Activated T-cell treated with anti-CD3 and anti-CD28 coated beads, Interleukin-2, amount 50 U/mL, for 4 hours (primary cell): Measurements from ENCODE around the gene BTRC. TPM values are rescaled to one million over a fixed set of nuclear protein-coding genes. Genes with fewer than 3 reads are reported as not detected.
A peak's percentile ranks its signal among the peaks of the same experiment; 100 is the strongest.
"Not testable (repeated sequence)": the region's sequence is repeated elsewhere in the genome, so short reads cannot be mapped to it uniquely, and the experiment has no call there.

Experiments
- ATAC-seq, 2 donors: fragments of 200-7000 bp; cut with Tn5 transposase; one replicate each; pipeline ENCODE4 v1.10.0; 2021
- DNase-seq: peaks from one replicate; pipeline ENCODE4 v3.0.0-alpha.2; 2020
- H3K27me3 Mint-ChIP-seq: one replicate; pipeline ENCODE4 v1.8.0; 2021; ENCODE audit warnings: low read depth, mixed read lengths
- H3K36me3 Mint-ChIP-seq: one replicate; pipeline ENCODE4 v1.8.0; 2022; ENCODE audit warnings: mixed read lengths; ENCODE audit not compliant: insufficient read depth
- H3K4me1 Mint-ChIP-seq: one replicate; pipeline ENCODE4 v1.8.0; 2021; ENCODE audit warnings: low read depth, mixed read lengths
- H3K4me3 Mint-ChIP-seq: one replicate; pipeline ENCODE4 v1.8.0; 2021; ENCODE audit warnings: mild to moderate bottlenecking, moderate library complexity, mixed read lengths
- H3K9me3 Mint-ChIP-seq: one replicate; pipeline ENCODE4 v1.8.0; 2021; ENCODE audit warnings: mixed read lengths
- total RNA-seq, 3 donors: library from RNA; stranded (reverse); gene quantifications; one replicate each; pipeline ENCODE4 v1.2.1, GENCODE V29; 2021

BTRC gene
- total RNA-seq, 3 donors from 2014 or later, result 14.2 to 19.5 (median 14.8) TPM

DNA sequence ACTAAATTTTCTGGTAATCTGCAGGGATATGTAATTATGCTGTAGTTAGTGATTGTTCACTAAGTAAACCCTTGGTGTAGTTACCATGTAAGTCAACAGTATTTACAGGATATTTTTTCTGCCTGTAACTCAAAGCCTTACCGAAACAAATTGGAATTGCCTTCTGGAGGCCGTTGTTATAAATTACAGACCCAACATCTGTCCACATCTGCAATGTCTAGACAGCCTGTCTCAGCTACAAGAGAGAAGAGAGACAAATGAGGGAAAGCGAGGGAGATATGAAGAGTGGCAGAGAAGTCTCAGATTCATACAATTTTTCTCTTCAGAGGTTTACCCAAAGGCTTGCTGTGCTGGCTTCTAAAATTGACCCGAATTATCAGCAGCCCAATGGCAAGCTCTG, 23.7 kb upstream of the BTRC start:
- Mint-ChIP-seq H3K4me1 (no peaks in the 10 kb centered on the region), H3K36me3 (no peaks in the 10 kb centered on the region), H3K9me3 (no peaks in the 10 kb centered on the region), H3K4me3 (no peak overlapping the region), H3K27me3 (peaks cover 6% of the 10 kb centered on the region)
- ATAC-seq (no peak), DNase-seq (no peak)

DNA sequence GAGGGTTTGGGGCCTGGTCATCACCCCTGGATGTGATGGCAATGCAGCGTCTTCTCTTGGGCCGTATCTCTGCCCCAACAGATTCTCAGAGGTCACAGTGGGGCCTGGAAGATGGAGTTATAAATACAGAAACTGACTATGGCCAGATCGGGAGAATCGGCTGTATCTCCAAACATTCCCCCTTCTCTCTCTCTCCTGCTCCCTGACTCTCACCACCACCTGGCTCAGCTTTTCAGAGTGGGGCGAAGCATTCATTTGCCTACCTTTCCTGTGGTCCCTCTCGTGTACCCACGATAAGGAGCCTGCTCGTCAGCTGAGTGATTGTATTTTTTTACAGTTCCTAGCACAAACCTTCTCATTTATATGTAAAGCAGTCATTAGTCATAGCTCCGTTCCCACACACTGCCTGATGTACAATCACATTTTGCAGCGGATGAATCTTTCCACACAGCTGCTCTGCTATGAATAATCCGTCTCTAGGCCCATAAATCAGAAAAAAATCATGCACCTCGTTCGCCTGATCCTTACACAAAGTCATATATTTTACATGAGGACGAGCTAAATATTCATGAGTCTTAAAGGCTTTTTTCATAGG, 23.2 kb upstream of the BTRC start:
- Mint-ChIP-seq H3K27me3 (peaks cover 5% of the 10 kb centered on the region), H3K4me1 (no peaks in the 10 kb centered on the region), H3K36me3 (no peaks in the 10 kb centered on the region), H3K4me3 (no peak overlapping the region), H3K9me3 (no peaks in the 10 kb centered on the region)
- DNase-seq (no peak), ATAC-seq (no peak)

DNA sequence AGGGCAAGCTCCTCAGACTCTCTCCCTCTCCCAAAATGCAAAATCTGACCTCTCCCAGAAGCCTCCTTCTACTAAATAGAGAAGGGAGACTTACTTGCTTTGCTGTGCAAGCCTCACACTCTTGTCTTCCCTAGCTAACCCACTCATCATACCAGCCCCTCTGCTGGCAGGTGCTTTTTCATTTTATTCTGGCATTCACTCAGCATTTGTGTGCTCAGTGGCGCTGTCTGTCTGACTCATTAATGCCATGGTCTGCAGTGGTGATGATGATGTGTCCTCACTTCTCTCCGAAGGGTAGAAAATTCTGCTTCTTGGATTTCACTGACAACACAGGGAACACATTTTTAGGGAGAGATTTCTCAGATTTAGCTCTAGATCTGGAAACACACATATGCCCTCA, 22.0 kb upstream of the BTRC start:
- peaks cover 3% of the 10 kb centered on the region for H3K27me3 Mint-ChIP-seq
- no peaks in the 10 kb centered on the region for H3K4me1 Mint-ChIP-seq
- H3K4me3 Mint-ChIP-seq, result no peak overlapping the region
- no peak for DNase-seq
- ATAC-seq, result no peak
- no peaks in the 10 kb centered on the region for H3K9me3 Mint-ChIP-seq
- H3K36me3 Mint-ChIP-seq, result no peaks in the 10 kb centered on the region

DNA sequence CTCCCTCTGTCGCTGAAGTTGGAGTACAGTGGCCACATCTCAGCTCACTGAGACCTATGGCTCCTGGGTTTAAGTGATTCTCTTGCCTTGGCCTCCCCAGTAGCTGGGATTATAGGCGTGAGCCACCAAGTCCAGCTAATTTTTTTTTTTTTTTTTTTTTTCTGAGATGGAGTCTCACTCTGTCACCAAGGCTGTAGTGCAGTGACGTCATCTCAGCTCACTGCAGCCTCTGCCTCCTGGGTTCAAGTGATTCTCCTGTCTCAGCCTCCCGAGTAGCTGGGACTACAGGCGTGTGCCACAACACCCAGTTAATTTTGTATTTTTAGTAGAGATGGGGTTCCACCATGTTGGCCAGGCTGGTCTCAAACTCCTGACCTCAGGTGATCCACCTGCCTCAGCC, 19.7 kb upstream of the BTRC start:
- not testable (repeated sequence) for H3K4me1 Mint-ChIP-seq, H3K36me3 Mint-ChIP-seq, DNase-seq, H3K27me3 Mint-ChIP-seq, ATAC-seq, H3K4me3 Mint-ChIP-seq, H3K9me3 Mint-ChIP-seq

DNA sequence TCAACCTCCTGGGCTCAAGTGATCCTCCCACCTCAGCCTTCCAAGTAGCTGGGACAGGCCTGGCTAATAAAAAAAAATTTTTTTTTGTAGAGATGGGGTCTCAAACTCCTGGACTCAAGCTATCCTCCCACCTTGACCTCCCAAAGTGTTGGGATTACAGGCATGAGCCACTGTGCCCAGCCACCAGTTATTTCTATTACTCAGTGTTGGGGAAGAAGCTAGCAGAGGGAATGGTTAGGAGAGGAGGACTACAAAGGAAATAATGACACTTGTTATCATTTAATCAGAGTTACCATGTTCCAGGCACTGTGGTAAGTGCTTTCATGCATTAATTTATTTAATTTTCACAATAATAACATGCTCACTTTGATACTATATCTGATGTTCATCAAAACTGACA, 17.6 kb upstream of the BTRC start:
- H3K9me3 Mint-ChIP-seq, result no peaks in the 10 kb centered on the region
- no peak overlapping the region for H3K4me3 Mint-ChIP-seq

DNA sequence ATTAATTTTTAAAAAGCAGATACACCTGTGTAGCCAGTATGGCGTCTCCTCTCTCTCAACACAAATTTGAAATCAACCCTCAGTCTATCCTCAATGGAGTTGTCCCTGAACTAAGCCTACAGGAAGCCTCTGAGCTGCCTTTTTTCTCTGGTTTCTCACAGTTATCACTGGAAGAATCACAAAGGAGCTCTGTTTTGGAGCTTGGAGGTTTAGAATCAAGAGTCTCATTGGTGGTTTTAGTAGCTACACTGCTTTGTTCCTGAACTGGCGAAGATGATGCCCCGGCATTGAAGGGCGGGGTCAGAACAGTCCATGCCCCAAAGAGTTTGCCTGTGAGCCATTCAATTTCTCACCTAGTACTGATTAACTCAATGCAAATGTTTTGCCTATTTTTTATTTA, 16.1 kb upstream of the BTRC start:
- no peak overlapping the region for H3K4me3 Mint-ChIP-seq
- no peaks in the 10 kb centered on the region for H3K9me3 Mint-ChIP-seq
- ATAC-seq, result no peak
- no peaks in the 10 kb centered on the region for H3K36me3 Mint-ChIP-seq
- DNase-seq, result no peak
- H3K4me1 Mint-ChIP-seq, result no peaks in the 10 kb centered on the region
- H3K27me3 Mint-ChIP-seq, result no peaks in the 10 kb centered on the region

More for the DNA sequence above, 17.6 kb upstream of the BTRC start:
- ATAC-seq (no peak), DNase-seq (no peak)
- Mint-ChIP-seq H3K27me3 (no peaks in the 10 kb centered on the region), H3K4me1 (no peaks in the 10 kb centered on the region), H3K36me3 (no peaks in the 10 kb centered on the region)

DNA sequence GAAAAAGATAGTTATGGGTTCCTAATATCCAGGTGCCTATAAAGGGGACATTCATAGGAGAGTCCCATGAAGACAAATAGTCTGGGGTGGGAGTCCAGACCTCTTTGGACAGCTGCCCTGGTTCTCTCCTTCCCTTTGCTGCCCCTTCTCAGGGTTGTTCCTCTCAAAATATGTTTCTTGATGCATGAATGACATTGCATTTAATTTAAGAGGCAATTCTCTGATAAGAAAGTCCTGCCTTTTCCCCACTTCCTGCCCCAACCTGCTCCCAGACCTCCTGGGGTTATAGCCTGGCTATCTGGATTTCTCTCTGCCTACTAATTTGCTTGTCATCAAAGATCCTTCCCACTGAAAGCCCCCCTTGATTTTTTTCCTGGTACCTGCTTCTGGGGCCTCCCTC, 12.5 kb upstream of the BTRC start:
- Mint-ChIP-seq H3K4me3 (no peak overlapping the region), H3K27me3 (peaks cover 2% of the 10 kb centered on the region), H3K4me1 (no peaks in the 10 kb centered on the region), H3K36me3 (no peaks in the 10 kb centered on the region), H3K9me3 (no peaks in the 10 kb centered on the region)
- no peak for DNase-seq
- no peak for ATAC-seq

DNA sequence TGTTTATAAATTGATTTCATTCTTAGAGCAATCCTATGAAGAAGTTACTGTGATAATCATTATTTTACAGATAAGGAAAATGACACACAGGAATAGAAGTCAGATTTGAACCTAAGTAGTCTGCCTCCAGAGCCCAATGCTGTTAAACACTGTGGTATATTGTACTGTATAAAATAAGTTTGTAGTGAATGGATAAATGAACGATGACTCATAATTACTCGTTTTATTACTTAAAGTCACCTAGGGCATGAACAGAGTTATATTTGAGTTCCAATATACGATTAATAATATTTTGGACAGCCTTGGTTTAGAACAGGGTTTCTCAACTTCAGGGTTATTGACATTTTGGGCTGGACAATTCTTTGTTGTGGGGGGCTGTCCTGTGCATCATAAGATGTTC, 7.8 kb upstream of the BTRC start:
- peaks cover 14% of the 10 kb centered on the region for H3K27me3 Mint-ChIP-seq
- no peaks in the 10 kb centered on the region for H3K36me3 Mint-ChIP-seq
- no peaks in the 10 kb centered on the region for H3K4me1 Mint-ChIP-seq
- ATAC-seq (no peak), DNase-seq (no peak)
- no peaks in the 10 kb centered on the region for H3K9me3 Mint-ChIP-seq
- no peak overlapping the region for H3K4me3 Mint-ChIP-seq

DNA sequence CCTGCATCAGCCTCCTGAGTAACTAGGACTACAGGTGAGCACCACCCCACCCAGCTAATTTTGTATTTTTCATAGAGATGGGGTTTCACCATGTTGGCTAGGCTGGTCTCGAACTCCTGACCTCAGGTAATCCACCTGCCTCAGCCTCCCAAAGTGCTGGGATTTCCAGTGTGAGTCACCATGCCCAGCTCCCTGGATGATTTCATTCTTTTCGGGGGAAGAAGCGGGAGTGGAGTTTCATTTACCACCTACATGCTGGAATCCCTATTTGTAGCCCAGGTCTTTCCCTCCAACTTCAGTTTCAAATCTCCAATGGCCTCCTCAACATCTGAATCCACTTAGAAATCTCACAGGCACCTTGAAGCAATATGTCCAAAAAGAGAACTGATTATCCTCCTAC, 2.9 kb upstream of the BTRC start:
- H3K9me3 Mint-ChIP-seq, result no peaks in the 10 kb centered on the region
- ATAC-seq (no peak), DNase-seq (no peak)
- H3K27me3 Mint-ChIP-seq, result peaks cover 12% of the 10 kb centered on the region
- H3K4me3 Mint-ChIP-seq, result no peak overlapping the region
- H3K4me1 Mint-ChIP-seq, result peaks cover 16% of the 10 kb centered on the region
- H3K36me3 Mint-ChIP-seq, result no peaks in the 10 kb centered on the region

DNA sequence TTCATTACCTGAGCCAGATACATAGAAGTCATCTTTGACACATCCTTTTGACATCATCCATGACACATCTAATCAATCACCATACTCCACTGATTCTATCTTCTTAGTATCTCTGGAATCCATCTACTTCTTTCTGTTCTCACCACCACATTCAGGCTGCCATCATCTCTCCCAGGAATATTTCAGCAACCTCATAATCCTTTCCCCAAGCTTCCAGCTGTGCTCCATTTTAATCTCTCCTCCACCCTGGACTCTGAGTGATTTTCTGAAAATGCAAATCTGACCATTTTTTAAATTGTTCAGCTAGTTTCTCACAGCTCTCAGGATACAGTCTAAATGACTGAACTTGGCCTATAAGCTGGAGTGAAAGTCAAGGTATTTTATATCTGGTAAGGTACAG, 2.5 kb upstream of the BTRC start:
- Mint-ChIP-seq H3K27me3 (peaks cover 12% of the 10 kb centered on the region), H3K9me3 (no peaks in the 10 kb centered on the region), H3K4me3 (no peak overlapping the region), H3K4me1 (peaks cover 20% of the 10 kb centered on the region), H3K36me3 (peaks cover 3% of the 10 kb centered on the region)
- ATAC-seq, result no peak
- no peak for DNase-seq

DNA sequence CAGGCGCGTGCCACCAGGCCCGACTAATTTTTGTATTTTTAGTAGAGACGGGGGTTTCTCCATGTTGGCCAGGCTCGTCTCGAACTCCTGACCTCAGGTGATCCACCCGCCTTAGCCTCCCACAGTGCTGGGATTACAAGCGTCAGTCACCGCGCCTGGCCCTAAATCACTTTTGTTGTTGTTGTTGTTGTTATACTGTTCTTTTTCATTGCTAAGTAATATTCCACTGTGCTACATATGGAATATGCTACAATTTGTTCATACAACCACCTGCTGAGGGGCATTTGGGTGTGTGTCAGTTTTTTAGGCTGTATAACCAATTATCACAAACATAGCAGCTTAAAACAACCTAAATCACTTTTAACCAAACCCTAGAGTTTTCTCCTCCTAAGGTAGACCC, 1.1 kb upstream of the BTRC start:
- ATAC-seq, H3K36me3 Mint-ChIP-seq, DNase-seq, H3K9me3 Mint-ChIP-seq, H3K4me3 Mint-ChIP-seq: not testable (repeated sequence)
- Mint-ChIP-seq H3K4me1 (peaks cover 22% of the 10 kb centered on the region), H3K27me3 (peaks cover 12% of the 10 kb centered on the region)

DNA sequence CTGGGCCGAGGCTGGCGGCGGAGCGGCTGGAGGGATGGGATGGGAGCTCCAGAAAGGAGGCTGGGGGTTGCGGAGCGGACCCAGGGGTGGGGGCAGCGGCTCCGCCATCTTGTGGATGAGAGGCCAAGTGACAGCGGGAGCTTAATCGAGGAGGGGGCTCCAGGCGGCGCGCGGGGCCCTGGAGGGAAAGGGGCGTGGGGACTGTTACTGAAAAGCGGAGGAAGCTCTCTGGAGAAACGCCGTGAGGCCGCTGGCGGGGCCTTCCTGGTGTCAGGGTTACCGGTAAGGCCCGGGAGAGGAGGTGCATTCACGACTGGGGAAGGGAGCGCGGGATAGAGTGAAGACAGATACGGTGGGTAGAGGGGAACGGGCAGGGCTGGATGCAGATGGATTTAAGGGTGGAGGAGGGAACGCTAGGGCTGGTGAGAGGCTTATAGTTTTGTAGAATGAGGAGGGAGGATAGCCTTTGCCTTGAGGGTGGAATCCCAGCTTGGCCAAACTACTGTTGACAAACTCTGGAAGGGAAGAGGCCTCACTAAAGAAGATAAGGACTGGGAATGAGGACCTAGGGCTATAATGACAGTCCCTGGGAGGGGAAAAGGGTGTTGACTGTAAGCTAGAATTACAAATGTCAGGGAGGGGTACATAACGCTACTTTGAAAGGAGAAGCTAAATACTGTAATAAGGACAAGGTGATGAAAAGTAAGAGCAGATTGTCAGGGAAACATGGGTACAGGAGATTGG, 535 bp downstream of the BTRC start:
- H3K27me3 Mint-ChIP-seq, result peaks cover 6% of the 10 kb centered on the region
- peaks cover 25% of the 10 kb centered on the region for H3K4me1 Mint-ChIP-seq
- H3K4me3 Mint-ChIP-seq, result peak overlapping the region; percentile 92
- ATAC-seq, result peak; percentile 17 to 19
- DNase-seq, result peak; percentile 20
- H3K9me3 Mint-ChIP-seq, result no peaks in the 10 kb centered on the region
- peaks cover 4% of the 10 kb centered on the region for H3K36me3 Mint-ChIP-seq

DNA sequence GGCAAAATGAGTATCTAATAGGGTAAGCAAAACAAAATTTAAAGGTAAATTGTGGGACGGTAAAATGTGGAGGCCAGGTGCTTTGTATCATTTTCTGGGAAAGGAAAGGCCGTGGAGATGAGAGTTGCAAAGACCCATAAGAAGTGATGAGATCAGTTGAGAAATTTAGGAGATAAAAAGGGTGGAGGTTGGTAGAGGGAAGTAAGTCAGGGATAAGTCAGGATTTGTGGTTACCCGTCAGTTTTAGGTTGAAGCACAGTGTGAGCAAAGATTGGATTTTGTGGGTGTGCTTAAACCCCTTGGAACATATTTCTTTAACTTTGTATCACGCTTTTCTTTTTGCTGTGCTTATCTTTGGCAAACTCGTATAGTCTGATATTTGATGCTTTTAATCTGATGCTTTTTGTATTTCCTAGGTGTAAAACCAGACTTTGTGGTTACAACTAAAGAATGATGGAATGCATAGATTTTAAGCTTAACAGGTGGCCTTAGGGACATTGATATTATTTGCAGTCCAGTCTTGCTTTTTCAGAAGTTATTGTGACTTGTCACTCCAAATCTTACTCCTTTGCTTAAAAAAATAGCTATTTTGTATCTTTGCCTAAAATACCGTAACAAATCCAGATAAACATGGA, 1.2 kb downstream of the BTRC start:
- ATAC-seq, result no peak
- Mint-ChIP-seq H3K4me3 (peak overlapping the region; percentile 92), H3K4me1 (peaks cover 25% of the 10 kb centered on the region), H3K27me3 (peaks cover 5% of the 10 kb centered on the region), H3K36me3 (peaks cover 4% of the 10 kb centered on the region), H3K9me3 (no peaks in the 10 kb centered on the region)
- no peak for DNase-seq

DNA sequence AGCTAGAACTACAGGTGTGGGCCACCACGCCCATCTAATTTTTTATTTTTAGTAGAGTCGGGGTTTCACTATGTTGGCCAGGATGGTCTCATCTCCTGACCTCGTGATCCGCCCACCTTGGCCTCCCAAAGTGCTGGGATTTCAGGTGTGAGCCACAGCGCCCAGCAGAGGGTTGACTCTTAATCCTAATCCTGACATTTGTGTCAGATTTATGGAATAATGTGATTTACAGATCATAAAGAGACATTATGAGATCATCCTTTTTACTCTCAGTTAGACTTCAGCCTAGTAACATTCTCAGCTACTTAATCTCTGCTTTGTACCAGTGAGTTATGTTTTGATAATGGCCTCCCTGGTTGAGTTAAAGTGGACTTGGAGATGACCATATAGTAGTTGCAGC, 2.2 kb downstream of the BTRC start:
- Mint-ChIP-seq H3K4me1 (peaks cover 25% of the 10 kb centered on the region), H3K4me3 (no peak overlapping the region)

DNA sequence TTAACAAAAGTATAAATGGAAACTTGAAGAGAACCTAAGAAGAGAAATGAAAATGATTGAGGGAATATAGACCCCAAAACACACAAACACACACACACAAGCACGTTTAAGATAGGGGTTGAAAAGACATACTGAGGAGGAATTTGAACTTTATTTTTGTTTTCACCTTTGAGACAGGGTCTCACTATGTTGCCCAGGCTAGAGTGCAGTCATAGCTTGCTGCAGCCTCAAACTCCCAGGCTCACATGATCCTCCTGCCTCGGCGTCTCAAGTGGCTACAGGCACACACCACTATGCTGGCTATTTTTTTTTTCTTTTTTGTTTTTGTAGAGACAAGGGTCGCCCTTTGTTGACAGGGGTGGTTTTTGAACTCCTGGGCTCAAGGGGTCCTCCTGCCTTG, 4.0 kb downstream of the BTRC start:
- ATAC-seq, result no peak
- no peak for DNase-seq
- Mint-ChIP-seq H3K9me3 (no peaks in the 10 kb centered on the region), H3K4me3 (no peak overlapping the region), H3K4me1 (peaks cover 29% of the 10 kb centered on the region), H3K36me3 (peaks cover 4% of the 10 kb centered on the region), H3K27me3 (no peaks in the 10 kb centered on the region)

More for the DNA sequence above, 2.2 kb downstream of the BTRC start:
- no peak for DNase-seq
- no peak for ATAC-seq
- Mint-ChIP-seq H3K9me3 (no peaks in the 10 kb centered on the region), H3K36me3 (peaks cover 4% of the 10 kb centered on the region), H3K27me3 (no peaks in the 10 kb centered on the region)
